GM23248 (cell line): Measurements from ENCODE around the gene CFAP92.

Experiments used
- EZH2 ChIP-seq: fragments of 200-600 bp; sonication (generic); IDR thresholded peaks from 2 replicates; pipeline ENCODE4 v1.6.1; 2018; ENCODE audit warnings: antibody characterized with exemption, mild to moderate bottlenecking; ENCODE audit not compliant: insufficient read depth, poor library complexity, severe bottlenecking
- EZH2phosphoT487 ChIP-seq: fragments of 200-600 bp; sonication (generic); IDR thresholded peaks from 2 replicates; pipeline ENCODE4 v1.6.1; 2018; ENCODE audit warnings: antibody characterized with exemption, moderate library complexity, mild to moderate bottlenecking, low read depth; ENCODE audit not compliant: insufficient read depth

DNA sequence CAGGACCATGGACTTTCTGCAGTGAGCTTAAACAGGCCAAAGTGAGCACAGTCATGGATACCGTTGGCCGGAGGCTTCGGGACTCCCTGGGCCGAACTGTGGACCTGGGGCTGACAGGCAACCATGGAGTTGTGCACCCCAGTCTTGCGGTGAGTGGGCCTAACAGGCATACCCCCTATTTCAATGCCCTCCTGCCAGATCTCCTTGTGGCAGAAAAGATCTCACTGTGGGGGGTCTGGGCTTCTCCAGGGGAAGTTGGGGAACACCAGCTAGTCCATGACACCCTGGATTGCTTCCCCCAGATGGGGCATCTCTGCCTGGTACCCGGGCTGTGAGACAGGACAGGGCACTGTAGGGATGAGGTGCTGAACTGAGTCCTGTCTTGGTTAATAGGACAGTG is 84.9 kb downstream of the CFAP92 start:
- TF ChIP-seq EZH2 (no peak), EZH2phosphoT487 (no peak)
